ENCODE results near the gene AGRP.

- TF ChIP-seq ZNF26 (tag by site-specific recombination; IDR thresholded peaks at IDR 0.05) = no peak
- TF ChIP-seq ZNF830 (tag by site-specific recombination; IDR thresholded peaks at IDR 0.05; ENCODE audit: low read depth) = no peak
- no peak for TF ChIP-seq ZSCAN16 (tag by site-specific recombination; IDR thresholded peaks at IDR 0.05)
- TF ChIP-seq CTCF (tag by site-specific recombination; IDR thresholded peaks at IDR 0.05) = no peak
- TF ChIP-seq ZNF629 (tag by site-specific recombination; IDR thresholded peaks at IDR 0.05) = no peak
- no peak for TF ChIP-seq ZNF561 (tag by site-specific recombination; IDR thresholded peaks at IDR 0.05; ENCODE audit: borderline replicate concordance)
These were observed 45.0 kb upstream of the AGRP start, which contains the start of gene RIPOR1 for GRCh38 chr16:67528222-67528869.

All from HEK293 (cell line).